ENCODE data around the gene OR4C12.
"Not testable (repeated sequence)": the region's sequence is repeated elsewhere in the genome, so short reads cannot be mapped to it uniquely, and the experiment has no call there.

OR4C12 gene

GRCh38 chr11:49982435-49982834, at the start of gene OR4C12:
Gene OR4C12 (minus strand): TSS chr11:49982535. CDS start chr11:49982501, 34 bp downstream.
- H3K9me3 ChIP-seq (ENCODE audit: control insufficient read depth, low read length); H3K9ac ChIP-seq (ENCODE audit: low read length); H3K4me1 ChIP-seq (ENCODE audit: control insufficient read depth, insufficient read depth, low read length); H3K4me3 ChIP-seq (ENCODE audit: low read length); H3K36me3 ChIP-seq (ENCODE audit: control insufficient read depth, insufficient read depth, low read length); H3K27me3 ChIP-seq (ENCODE audit: control insufficient read depth, insufficient read depth, low read length): not testable (repeated sequence)

- no peak overlapping the region for H3K4me3 ChIP-seq (ENCODE audit: low read length)
- no peaks in the 10 kb centered on the region for H3K27me3 ChIP-seq (ENCODE audit: control insufficient read depth, insufficient read depth, low read length)
- no peaks in the 10 kb centered on the region for H3K4me1 ChIP-seq (ENCODE audit: control insufficient read depth, insufficient read depth, low read length)
- no peaks in the 10 kb centered on the region for H3K9me3 ChIP-seq (ENCODE audit: control insufficient read depth, low read length)
- H3K36me3 ChIP-seq (ENCODE audit: control insufficient read depth, insufficient read depth, low read length), result no peaks in the 10 kb centered on the region
- no peak overlapping the region for H3K9ac ChIP-seq (ENCODE audit: low read length)
Observed at GRCh38 chr11:50030193-50030592, 47.9 kb upstream of the OR4C12 start.

- Histone ChIP-seq H3K36me3 (ENCODE audit: control insufficient read depth, insufficient read depth, low read length) (no peaks in the 10 kb centered on the region), H3K9ac (ENCODE audit: low read length) (no peak overlapping the region), H3K27me3 (ENCODE audit: control insufficient read depth, insufficient read depth, low read length) (no peaks in the 10 kb centered on the region), H3K4me1 (ENCODE audit: control insufficient read depth, insufficient read depth, low read length) (no peaks in the 10 kb centered on the region), H3K4me3 (ENCODE audit: low read length) (no peak overlapping the region), H3K9me3 (ENCODE audit: control insufficient read depth, low read length) (no peaks in the 10 kb centered on the region)
Observed at GRCh38 chr11:49995565-49995964, 13.2 kb upstream of the OR4C12 start.

- H3K9me3 ChIP-seq (ENCODE audit: control insufficient read depth, low read length); H3K9ac ChIP-seq (ENCODE audit: low read length); H3K27me3 ChIP-seq (ENCODE audit: control insufficient read depth, insufficient read depth, low read length); H3K4me3 ChIP-seq (ENCODE audit: low read length); H3K4me1 ChIP-seq (ENCODE audit: control insufficient read depth, insufficient read depth, low read length); H3K36me3 ChIP-seq (ENCODE audit: control insufficient read depth, insufficient read depth, low read length): not testable (repeated sequence)
Observed at GRCh38 chr11:49973439-49973838, 8.9 kb downstream of the OR4C12 start.

GRCh38 chr11:49952091-49952490, 30.2 kb downstream of the OR4C12 start, which contains the start of gene OR4C13:
Gene OR4C13 (plus strand): TSS chr11:49952391. CDS start chr11:49952423, 32 bp downstream.
- no peaks in the 10 kb centered on the region for H3K9me3 ChIP-seq (ENCODE audit: control insufficient read depth, low read length)
- no peak within 1 kb of the TSS for H3K4me3 ChIP-seq (ENCODE audit: low read length)
- H3K9ac ChIP-seq (ENCODE audit: low read length), result no peak within 1 kb of the TSS
- H3K4me1 ChIP-seq (ENCODE audit: control insufficient read depth, insufficient read depth, low read length), result no peaks in the 10 kb centered on the region
- H3K36me3 ChIP-seq (ENCODE audit: control insufficient read depth, insufficient read depth, low read length), result no peaks in the 10 kb centered on the region
- no peaks in the 10 kb centered on the region for H3K27me3 ChIP-seq (ENCODE audit: control insufficient read depth, insufficient read depth, low read length)

GRCh38 chr11:49948701-49949100, 33.6 kb downstream of the OR4C12 start:
- H3K9ac ChIP-seq (ENCODE audit: low read length); H3K9me3 ChIP-seq (ENCODE audit: control insufficient read depth, low read length); H3K4me3 ChIP-seq (ENCODE audit: low read length); H3K27me3 ChIP-seq (ENCODE audit: control insufficient read depth, insufficient read depth, low read length); H3K36me3 ChIP-seq (ENCODE audit: control insufficient read depth, insufficient read depth, low read length); H3K4me1 ChIP-seq (ENCODE audit: control insufficient read depth, insufficient read depth, low read length): not testable (repeated sequence)

All from mucosa of stomach (tissue), 1 donor.